Psoas muscle (tissue), 8 donors: ENCODE data around the gene SLC38A10. TPM values are rescaled to one million over a fixed set of nuclear protein-coding genes. Genes with fewer than 3 reads are reported as not detected.

ENCODE experiments used
- ATAC-seq, 4 donors: fragments of 200-7000 bp; cut with Tn5 transposase; one replicate each; pipeline ENCODE4 v1.9.1; 2020; ENCODE audit warnings: moderate library complexity in 3 of 4, mild to moderate bottlenecking in 2 of 4
- DNase-seq, 2 donors: peaks; one replicate each; pipeline ENCODE4 v3.0.0-alpha.2; 2020
- H3K27ac ChIP-seq: fragments of 200-600 bp; one replicate; pipeline ENCODE4 v1.8.0; 2022
- H3K27me3 ChIP-seq, 3 donors: fragments of 200-600 bp in 1 of 3; one replicate each; pipeline versions ENCODE4 v1.6.1 to v1.8.0; 2013 to 2022; ENCODE audit warnings: low read length in 2 of 3, mild to moderate bottlenecking in 2 of 3, moderate library complexity in 1 of 3; ENCODE audit not compliant: insufficient read depth in 3 of 3
- H3K36me3 ChIP-seq, 2 donors: fragments of 200-600 bp in 1 of 2; one replicate each; pipeline versions ENCODE4 v1.6.1 to v1.8.0; 2013 to 2022; ENCODE audit warnings: low read depth in 1 of 2, mild to moderate bottlenecking in 1 of 2, moderate library complexity in 1 of 2; ENCODE audit not compliant: insufficient read depth in 1 of 2
- H3K4me1 ChIP-seq: fragments of 200-600 bp; one replicate; pipeline ENCODE4 v1.8.0; 2022
- H3K4me3 ChIP-seq: fragments of 200-600 bp; one replicate; pipeline ENCODE4 v1.8.0; 2022; ENCODE audit warnings: mild to moderate bottlenecking
- H3K9me3 ChIP-seq: fragments of 200-600 bp; one replicate; pipeline ENCODE4 v1.8.0; 2022
- WGBS, 3 donors: extraction: QIAGEN DNeasy Blood & Tissue Kit; methylation state at CpG; one replicate each; pipeline versions ENCODE4 v1.1.6 to v1.1.7; 2013; 5-methylcytosine and 5-hydroxymethylcytosine counted together
- intact Hi-C, 2 donors: fragments of 100-400 bp; cut with DNase I; formaldehyde crosslinking; loops; one replicate each; pipeline versions ENCODE4 v1.11.0 to v1.14.2; 2022
- polyA plus RNA-seq, 3 donors: library from polyadenylated mRNA; stranded (reverse); fragments of 200-250 nt; gene quantifications; one replicate each; pipeline ENCODE4 v1.2.3, GENCODE V29; 2013
- total RNA-seq, 4 donors: library from RNA; stranded (reverse); fragmentation: NEBNext Ultra II Directional in 2 of 4; extraction: Animal tissue kit (Norgen Biotek cat#: 25700) in 2 of 4; gene quantifications; one replicate each; pipeline versions ENCODE4 v1.2.1 to v1.2.4, GENCODE V29; 2021 to 2023
- TF ChIP-seq, protein P1 (sequence below): fragments of 200-600 bp; IDR thresholded peaks from one replicate; pipeline ENCODE4 v1.8.0; 2022; ENCODE audit warnings: antibody characterized with exemption
- donor health status: healthy with polysubstance abuse.
- donor health status: DM: no; HTN: no; CAD: no; lungs with moderate emphysema.
- donor health status: Bipolar disorder and iron deficiency.
- donor health status: healthy.
- donor health status: DM: yes; HTN: yes; CAD: no.
- donor health status: DM: no; HTN: no; CAD: no.
- donor health status: DM: no; HTN: no; CAD: no.
- donor health status: DM: yes; HTN: yes; CAD: no.

SLC38A10 gene
- total and polyA plus RNA-seq, 7 donors, result 16.7 to 40.6 (median 19.8) TPM

DNA sequence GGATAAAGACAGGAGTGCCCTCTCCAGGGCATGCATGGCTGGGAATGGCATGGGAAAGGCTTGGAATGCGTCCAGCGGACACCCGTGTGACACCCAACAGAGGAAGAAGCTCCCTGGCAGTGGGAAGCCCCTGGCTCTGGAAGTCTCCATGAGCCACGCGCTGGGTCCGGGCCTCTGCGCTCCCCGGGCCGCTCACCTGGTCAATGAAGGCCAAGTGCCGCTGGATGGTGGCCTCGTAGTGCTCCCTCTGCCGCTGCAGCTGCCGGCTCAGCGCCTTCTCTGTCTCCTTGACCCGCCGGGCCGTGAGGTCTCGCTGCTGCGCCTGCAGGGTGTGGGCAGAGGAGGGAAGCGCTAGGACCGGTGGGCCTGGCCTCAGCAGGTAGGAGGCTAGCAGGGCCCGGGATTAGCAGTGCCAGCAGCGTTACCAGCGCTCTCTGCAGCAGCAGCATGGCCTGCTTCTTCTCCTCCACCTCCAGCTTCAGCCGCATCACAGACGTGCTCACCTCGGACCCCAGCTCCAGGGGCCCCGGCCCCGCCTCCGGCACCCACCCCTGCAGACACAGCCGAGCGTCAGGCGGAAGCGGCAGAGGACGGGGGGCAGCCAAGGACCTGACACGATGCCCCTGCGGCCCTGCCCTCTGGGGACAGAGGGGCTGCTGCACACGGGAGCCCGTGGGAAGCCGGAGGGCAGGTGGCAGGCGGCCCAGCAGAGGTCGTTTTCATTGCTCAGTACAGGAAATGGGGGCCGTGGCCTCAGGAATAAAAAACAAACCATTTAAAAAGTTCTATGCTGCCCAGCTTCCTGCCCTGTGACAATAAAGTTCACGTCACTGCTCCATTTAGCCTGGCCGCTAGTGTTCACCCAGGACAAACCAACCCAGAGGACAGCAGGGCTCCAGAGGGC, 98.3 kb downstream of the SLC38A10 start:
- no peak overlapping the region for H3K4me3 ChIP-seq
- intact Hi-C loops, result no loop called here

DNA sequence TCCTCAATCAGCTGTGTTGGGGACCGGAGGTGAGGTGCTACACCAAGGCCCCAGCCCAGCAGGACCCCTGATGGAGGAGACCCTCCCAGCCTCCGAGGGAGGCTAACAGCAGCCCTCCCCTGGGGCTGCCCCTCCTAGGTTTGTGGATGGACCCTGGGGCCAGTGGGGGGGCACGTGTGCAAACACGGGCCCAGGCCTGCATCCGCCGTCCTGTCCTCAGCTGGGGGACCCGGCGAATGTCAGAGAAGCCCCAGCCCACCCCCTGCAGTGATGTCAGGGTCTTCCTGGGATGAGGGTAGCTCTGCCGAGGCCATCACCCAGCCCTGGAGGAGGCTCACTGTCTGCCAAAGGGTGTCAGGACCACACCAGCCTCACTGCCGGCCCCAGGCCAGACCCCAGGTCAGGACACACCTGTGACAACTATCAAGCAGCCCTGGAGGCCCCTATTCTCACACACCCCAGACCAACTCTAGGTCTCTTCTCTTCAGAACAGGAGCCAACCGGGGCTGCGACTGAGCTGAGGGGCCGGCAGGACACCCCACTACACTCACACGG, 99.1 kb downstream of the SLC38A10 start:
- ATAC-seq (no peak), DNase-seq (no peak)
- intact Hi-C loops, result no loop called here
- no peaks in the 10 kb centered on the region for H3K4me1 ChIP-seq
- 88 to 94% (median 92%) methylated on average over 14 of the region's 14 CpGs for WGBS, 3 donors
- TF ChIP-seq, protein P1, sequence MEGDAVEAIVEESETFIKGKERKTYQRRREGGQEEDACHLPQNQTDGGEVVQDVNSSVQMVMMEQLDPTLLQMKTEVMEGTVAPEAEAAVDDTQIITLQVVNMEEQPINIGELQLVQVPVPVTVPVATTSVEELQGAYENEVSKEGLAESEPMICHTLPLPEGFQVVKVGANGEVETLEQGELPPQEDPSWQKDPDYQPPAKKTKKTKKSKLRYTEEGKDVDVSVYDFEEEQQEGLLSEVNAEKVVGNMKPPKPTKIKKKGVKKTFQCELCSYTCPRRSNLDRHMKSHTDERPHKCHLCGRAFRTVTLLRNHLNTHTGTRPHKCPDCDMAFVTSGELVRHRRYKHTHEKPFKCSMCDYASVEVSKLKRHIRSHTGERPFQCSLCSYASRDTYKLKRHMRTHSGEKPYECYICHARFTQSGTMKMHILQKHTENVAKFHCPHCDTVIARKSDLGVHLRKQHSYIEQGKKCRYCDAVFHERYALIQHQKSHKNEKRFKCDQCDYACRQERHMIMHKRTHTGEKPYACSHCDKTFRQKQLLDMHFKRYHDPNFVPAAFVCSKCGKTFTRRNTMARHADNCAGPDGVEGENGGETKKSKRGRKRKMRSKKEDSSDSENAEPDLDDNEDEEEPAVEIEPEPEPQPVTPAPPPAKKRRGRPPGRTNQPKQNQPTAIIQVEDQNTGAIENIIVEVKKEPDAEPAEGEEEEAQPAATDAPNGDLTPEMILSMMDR, result no peak
- H3K4me3 ChIP-seq, result no peak overlapping the region
- H3K9me3 ChIP-seq, result no peaks in the 10 kb centered on the region
- no peak overlapping the region for H3K27ac ChIP-seq
- H3K36me3 ChIP-seq, result peaks cover 0 to 3% of the 10 kb centered on the region in 2 donors
- H3K27me3 ChIP-seq, result no peaks in the 10 kb centered on the region

More for the DNA sequence above, 98.3 kb downstream of the SLC38A10 start:
- DNase-seq (no peak), ATAC-seq (no peak)
- no peaks in the 10 kb centered on the region for H3K4me1 ChIP-seq
- peaks cover 0 to 3% of the 10 kb centered on the region in 2 donors for H3K36me3 ChIP-seq
- no peaks in the 10 kb centered on the region for H3K27me3 ChIP-seq
- 83 to 89% (median 87%) methylated on average over 43 to 45 of the region's 45 CpGs for WGBS, 3 donors
- no peaks in the 10 kb centered on the region for H3K9me3 ChIP-seq
- no peak overlapping the region for H3K27ac ChIP-seq
- TF ChIP-seq, protein P1, result no peak

Other genes with a start within 250 kb of the SLC38A10 start
- gene PVALEF, start 129.8 kb downstream of the SLC38A10 start, total RNA-seq, result not detected
- not detected for gene PVALEF, start 129.8 kb downstream of the SLC38A10 start, polyA plus RNA-seq
- gene AATK, start 129.1 kb downstream of the SLC38A10 start, total RNA-seq, result 1 to 10 TPM; 1.0 to 1.8 (median 1.4) TPM
- gene AATK, start 129.1 kb downstream of the SLC38A10 start, polyA plus RNA-seq, result under 1 TPM; 0.21 to 0.53 (median 0.47) TPM
- gene CEP131, start 72.3 kb downstream of the SLC38A10 start, total RNA-seq, result 1 to 10 TPM; 3.7 to 8.6 (median 6.0) TPM
- gene CEP131, start 72.3 kb downstream of the SLC38A10 start, polyA plus RNA-seq, result 1 to 10 TPM; 4.6 to 5.7 (median 4.9) TPM
- 10 to 100 TPM; 10.9 to 22.1 (median 11.8) TPM for gene TEPSIN, start 56.3 kb downstream of the SLC38A10 start, total RNA-seq
- 10 to 100 TPM; 11.2 to 14.3 (median 13.6) TPM for gene TEPSIN, start 56.3 kb downstream of the SLC38A10 start, polyA plus RNA-seq
- 10 to 100 TPM; 45.6 to 58.5 (median 55.0) TPM for gene NDUFAF8, start 56.0 kb downstream of the SLC38A10 start, total RNA-seq
- gene NDUFAF8, start 56.0 kb downstream of the SLC38A10 start, polyA plus RNA-seq, result 10 to 100 TPM; 42.4 to 63.8 (median 54.9) TPM
- 10 to 100 TPM in 1 of 4 donors, 1 to 10 TPM in 3; 6.0 to 10.7 (median 7.7) TPM for gene BAHCC1, start 100.2 kb upstream of the SLC38A10 start, total RNA-seq
- gene BAHCC1, start 100.2 kb upstream of the SLC38A10 start, polyA plus RNA-seq, result 1 to 10 TPM; 2.8 to 6.6 (median 4.1) TPM
- 100 to 1,000 TPM; 341 to 567 (median 431) TPM for gene ACTG1, start 217.5 kb upstream of the SLC38A10 start, total RNA-seq
- 100 to 1,000 TPM; 150 to 620 (median 219) TPM for gene ACTG1, start 217.5 kb upstream of the SLC38A10 start, polyA plus RNA-seq
- gene FSCN2, start 233.1 kb upstream of the SLC38A10 start, total RNA-seq, result under 1 TPM in 3 of 4 donors, not detected in 1; 0.13 to 0.71 (median 0.38) TPM
- gene FSCN2, start 233.1 kb upstream of the SLC38A10 start, polyA plus RNA-seq, result under 1 TPM; 0.08 to 0.09 (median 0.08) TPM